Effector memory CD8-positive, alpha-beta T cell (primary cell): ENCODE results near the gene FAM241A.

ENCODE experiments used
- ATAC-seq: fragments of 150-1000 bp; cut with Tn5 transposase; replicated peaks from 2 replicates; pipeline ENCODE4 v1.10.0; 2021; ENCODE audit warnings: mild to moderate bottlenecking, moderate library complexity
- DNase-seq, 3 experiments: peaks; one replicate each; pipeline ENCODE4 v3.0.0; 2021
- H3K27ac Mint-ChIP-seq, 2 donors: one replicate each; pipeline ENCODE4 v1.8.0; 2022; ENCODE audit warnings: mild to moderate bottlenecking in 2 of 2, mixed read lengths in 2 of 2, moderate library complexity in 2 of 2
- H3K27me3 Mint-ChIP-seq, 2 donors: one replicate each; pipeline ENCODE4 v1.8.0; 2022; ENCODE audit warnings: mixed read lengths in 2 of 2
- H3K36me3 Mint-ChIP-seq: one replicate; pipeline ENCODE4 v1.8.0; 2022; ENCODE audit warnings: mild to moderate bottlenecking, moderate library complexity, mixed read lengths; ENCODE audit not compliant: insufficient read depth
- H3K4me1 Mint-ChIP-seq, 2 donors: one replicate each; pipeline ENCODE4 v1.8.0; 2022; ENCODE audit warnings: low read depth in 2 of 2, mixed read lengths in 2 of 2
- H3K4me3 Mint-ChIP-seq, 2 donors: one replicate each; pipeline ENCODE4 v1.8.0; 2022; ENCODE audit warnings: mild to moderate bottlenecking in 2 of 2, mixed read lengths in 2 of 2, moderate library complexity in 2 of 2
- H3K9me3 Mint-ChIP-seq, 2 donors: one replicate each; pipeline ENCODE4 v1.8.0; 2022; ENCODE audit warnings: mixed read lengths in 2 of 2

The FAM241A gene

DNA sequence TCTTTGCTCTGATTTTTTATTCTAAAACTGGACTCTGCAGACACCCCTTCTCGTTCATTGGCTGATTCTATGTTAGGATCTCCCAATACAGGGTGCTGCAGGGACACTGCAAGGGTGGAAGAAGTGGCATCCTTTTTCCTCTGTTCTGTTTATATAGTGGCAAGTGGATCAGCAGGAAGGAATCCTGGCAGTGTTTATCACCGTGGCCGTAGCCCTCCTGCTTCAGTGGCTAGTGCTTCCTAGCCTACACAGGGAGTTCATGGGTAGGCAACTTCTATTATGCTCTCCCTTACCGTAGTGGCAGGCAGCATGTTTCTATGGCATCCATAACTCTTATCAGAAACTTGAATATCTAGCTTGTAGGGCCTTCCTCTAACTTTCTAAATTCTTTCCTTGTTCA, 79.9 kb downstream of the FAM241A start:
- Mint-ChIP-seq H3K4me3 (no peak overlapping the region), H3K27ac (no peak overlapping the region), H3K36me3 (no peaks in the 10 kb centered on the region), H3K9me3 (no peaks in the 10 kb centered on the region), H3K27me3 (peaks cover 0 to 17% of the 10 kb centered on the region in 2 donors), H3K4me1 (no peaks in the 10 kb centered on the region)
- no peak for ATAC-seq
- DNase-seq, result no peak

DNA sequence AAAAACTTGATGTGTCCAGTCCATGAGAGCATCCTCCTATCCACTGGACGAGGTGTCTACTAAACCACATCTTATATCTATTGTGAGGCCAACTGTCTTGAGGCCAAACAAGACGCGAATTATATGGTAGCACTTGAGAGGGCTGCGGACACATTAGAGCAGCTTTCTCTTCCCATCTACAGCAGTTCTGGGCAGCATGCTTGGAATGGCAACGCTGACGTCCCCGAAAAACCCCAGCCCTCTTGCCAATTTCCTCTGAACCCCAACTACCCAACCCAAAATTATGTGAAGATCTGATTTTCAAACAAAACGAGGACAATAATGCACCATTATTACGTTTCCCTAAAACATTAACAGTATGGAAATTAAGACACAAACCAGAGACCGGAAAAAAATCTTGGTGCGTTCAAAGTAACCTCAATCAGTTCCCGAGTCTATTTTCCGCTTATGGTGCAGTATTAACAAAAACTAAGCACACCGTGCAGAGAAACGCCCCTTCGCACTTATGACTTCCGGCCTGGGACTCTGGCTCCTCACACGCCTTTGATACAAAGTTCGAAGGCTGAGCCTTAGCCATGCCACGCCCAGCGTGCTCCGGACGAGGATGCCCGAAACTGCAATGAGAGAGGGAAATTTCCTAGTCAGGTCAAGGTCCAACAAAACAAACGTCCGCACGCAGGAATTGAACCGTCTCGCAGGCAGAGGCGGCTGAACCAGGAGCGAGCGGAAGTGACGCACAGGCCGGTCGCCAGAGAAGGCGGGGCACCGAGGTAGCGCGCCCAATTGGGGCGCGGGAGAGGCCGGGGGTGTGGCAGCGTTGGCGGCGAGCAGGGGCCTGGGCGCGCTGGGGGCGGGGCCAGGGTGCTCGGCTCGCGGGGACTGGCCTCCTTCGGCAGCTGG, 85.9 kb downstream of the FAM241A start:
- peak; percentile 86 for ATAC-seq

DNA sequence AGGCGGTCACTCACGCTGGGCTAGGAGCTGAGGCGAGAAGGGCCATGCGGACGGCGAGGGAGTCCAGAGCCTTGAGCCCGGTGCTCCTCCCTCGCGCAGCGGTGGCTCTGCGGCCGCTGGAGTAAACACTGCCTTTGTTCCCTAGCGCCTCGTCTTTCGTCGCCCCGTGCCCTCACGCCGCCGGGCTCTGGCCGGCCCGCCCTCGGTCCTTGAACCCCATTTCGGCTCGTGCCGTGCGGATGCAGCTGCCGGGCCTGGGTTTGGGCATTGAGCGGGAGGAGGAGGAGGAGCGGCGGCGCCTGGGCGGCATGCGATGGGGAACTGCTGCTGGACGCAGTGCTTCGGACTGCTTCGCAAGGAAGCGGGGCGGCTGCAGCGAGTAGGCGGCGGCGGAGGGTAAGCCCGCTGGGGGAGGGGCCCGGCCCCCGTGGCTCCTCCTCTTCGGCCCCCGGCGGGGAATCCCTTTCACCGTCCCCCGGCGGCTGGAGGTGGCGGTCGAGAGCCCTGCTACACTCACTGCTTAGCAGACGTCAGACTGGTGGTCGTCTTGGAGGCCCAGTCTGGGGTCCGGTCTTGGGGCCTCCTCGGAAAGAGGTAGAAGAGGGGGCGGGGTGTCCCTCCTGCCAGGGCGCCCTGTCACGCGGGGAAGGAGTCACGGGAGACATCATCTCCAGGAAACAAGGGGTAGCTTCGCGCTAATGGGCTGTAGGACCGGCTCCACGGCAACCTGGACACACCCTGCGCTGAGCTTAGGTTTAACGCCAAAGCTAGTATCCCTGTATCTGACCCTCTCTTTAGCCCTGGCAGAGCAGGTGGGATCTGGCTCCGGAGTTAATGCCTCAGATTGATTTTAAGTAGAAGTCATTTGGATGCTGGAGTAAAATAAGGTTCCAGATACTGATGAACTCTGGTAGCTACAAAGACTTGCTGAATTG, 86.8 kb downstream of the FAM241A start, which contains the start of gene AP1AR:
Gene AP1AR, plus strand, starts transcription at position 9 of the 935 bp plus-strand sequence. Its CDS starts 305 bp downstream, at position 314.
- DNase-seq (peak; percentile 79 to 82 (median 81)), ATAC-seq (peak; percentile 66)
- Mint-ChIP-seq H3K27ac (peak within 1 kb of the TSS; percentile 98), H3K9me3 (no peaks in the 10 kb centered on the region), H3K36me3 (peaks cover 18% of the 10 kb centered on the region), H3K27me3 (peaks cover 0 to 2% of the 10 kb centered on the region in 2 donors), H3K4me3 (peak within 1 kb of the TSS; percentile 86 to 92), H3K4me1 (peaks cover 14 to 16% of the 10 kb centered on the region in 2 donors)

More for the DNA sequence above, 85.9 kb downstream of the FAM241A start:
- H3K4me1 Mint-ChIP-seq, result peaks cover 14 to 16% of the 10 kb centered on the region in 2 donors
- peak; percentile 97 for DNase-seq
- H3K4me3 Mint-ChIP-seq, result peak overlapping the region; percentile 86 to 92
- H3K9me3 Mint-ChIP-seq, result no peaks in the 10 kb centered on the region
- peaks cover 18% of the 10 kb centered on the region for H3K36me3 Mint-ChIP-seq
- peaks cover 0 to 6% of the 10 kb centered on the region in 2 donors for H3K27me3 Mint-ChIP-seq
- peak overlapping the region; percentile 98 for H3K27ac Mint-ChIP-seq

DNA sequence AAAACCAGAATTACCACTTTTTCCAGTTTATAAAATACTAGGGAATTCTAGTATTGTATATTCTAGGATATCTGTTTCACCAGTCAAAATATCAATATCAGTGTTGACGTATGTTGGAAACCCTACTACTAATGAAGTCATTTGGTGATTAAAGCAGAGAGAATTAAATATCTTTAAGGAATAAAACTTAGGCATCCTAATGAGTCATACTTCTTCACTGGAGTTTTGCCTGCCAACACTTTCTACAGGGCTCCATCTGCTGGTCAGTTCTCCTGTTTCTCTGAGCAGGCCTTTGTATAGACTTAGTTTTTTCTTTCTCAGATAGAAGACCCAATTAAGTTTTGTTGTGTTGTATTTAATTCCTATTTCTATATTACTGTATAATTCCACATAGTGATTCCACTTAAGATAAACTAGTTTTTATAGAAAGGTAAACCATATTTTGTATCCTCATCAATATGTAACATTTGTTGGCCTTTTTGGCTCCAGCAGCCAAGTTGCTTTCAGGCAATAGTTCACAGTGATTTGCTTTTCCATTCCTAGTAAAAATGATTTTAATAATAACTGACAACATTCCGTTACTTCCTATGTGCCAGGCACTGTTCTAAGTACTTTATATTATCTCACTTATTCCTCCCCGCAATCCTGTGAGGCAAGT, 89.8 kb downstream of the FAM241A start:
- Mint-ChIP-seq H3K36me3 (peaks cover 18% of the 10 kb centered on the region), H3K4me1 (peaks cover 14 to 17% of the 10 kb centered on the region in 2 donors), H3K27me3 (no peaks in the 10 kb centered on the region), H3K27ac (no peak overlapping the region), H3K9me3 (no peaks in the 10 kb centered on the region), H3K4me3 (no peak overlapping the region)
- no peak for ATAC-seq
- peak; percentile 30 to 43 (median 41) for DNase-seq

DNA sequence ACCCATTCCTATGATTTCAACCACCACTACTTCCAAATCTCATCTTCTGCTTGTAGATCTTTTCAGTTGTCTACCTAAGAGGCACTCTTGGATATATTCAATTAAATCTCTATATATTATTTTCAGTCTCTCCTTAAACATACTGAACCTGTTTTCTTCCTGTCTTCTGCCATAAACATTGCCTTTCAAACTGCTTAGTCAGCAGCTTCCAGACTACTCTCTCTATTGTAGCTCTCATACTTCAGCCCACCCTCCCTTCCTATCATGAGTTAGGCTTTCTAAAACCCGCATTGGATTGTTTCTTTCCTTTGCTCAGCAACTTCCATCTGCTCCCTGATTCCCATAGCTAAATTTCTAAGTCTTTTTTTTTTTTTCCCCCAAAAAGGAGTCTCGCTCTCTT, 90.8 kb downstream of the FAM241A start:
- peaks cover 11 to 16% of the 10 kb centered on the region in 2 donors for H3K4me1 Mint-ChIP-seq
- H3K36me3 Mint-ChIP-seq, result peaks cover 15% of the 10 kb centered on the region
- no peaks in the 10 kb centered on the region for H3K9me3 Mint-ChIP-seq
- ATAC-seq (no peak), DNase-seq (no peak)
- H3K27me3 Mint-ChIP-seq, result no peaks in the 10 kb centered on the region
- H3K4me3 Mint-ChIP-seq, result no peak overlapping the region
- no peak overlapping the region for H3K27ac Mint-ChIP-seq

DNA sequence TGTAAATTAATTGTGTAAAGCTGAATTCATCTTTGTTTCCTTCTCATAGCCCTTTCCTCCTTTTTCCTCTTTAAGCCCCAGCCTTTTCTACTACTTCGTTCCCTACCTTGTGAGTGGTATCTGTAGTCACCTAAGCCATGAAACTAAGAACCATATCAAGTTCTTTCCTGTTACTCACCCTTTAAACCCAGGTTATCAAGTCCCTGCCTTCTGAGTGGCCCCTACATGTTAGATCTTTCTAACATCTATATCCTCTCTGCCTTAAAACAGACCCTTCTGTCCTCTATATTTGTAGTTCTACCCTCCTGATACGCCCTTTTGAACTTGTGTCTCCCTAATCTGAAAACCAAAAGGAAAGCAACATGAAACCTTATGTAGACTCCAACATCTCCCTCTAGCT, 93.6 kb downstream of the FAM241A start:
- Mint-ChIP-seq H3K27me3 (no peaks in the 10 kb centered on the region), H3K4me1 (peaks cover 0 to 10% of the 10 kb centered on the region in 2 donors), H3K9me3 (no peaks in the 10 kb centered on the region), H3K27ac (no peak overlapping the region), H3K4me3 (no peak overlapping the region), H3K36me3 (peaks cover 3% of the 10 kb centered on the region)
- DNase-seq (no peak), ATAC-seq (no peak)
